Gastrocnemius medialis (tissue), 4 donors: ENCODE data around the gene TXNRD2. TPM values are rescaled to one million over a fixed set of nuclear protein-coding genes. Genes with fewer than 3 reads are reported as not detected.

Experiments used
- ATAC-seq, 2 donors: fragments of 150-250 bp; one replicate each; pipeline ENCODE4 v1.9.1; 2016
- DNase-seq, 2 donors: peaks; one replicate each; pipeline ENCODE4 v3.0.0-alpha.2; 2019
- H3K27ac ChIP-seq, 4 donors: fragments of 200-600 bp; sonication (generic); 1 replicate in 1 of 4; 2 replicates in 3 of 4; pipeline ENCODE4 v1.5.1; 2016 to 2018; ENCODE audit warnings: mild to moderate bottlenecking in 2 of 4, moderate library complexity in 1 of 4
- H3K27me3 ChIP-seq, 3 donors: fragments of 200-600 bp; sonication (generic) in 2 of 3; 1 replicate in 1 of 3; 2 replicates in 2 of 3; pipeline versions ENCODE4 v1.5.1 to v1.6.0; 2016 to 2019; ENCODE audit warnings: mild to moderate bottlenecking in 1 of 3, moderate library complexity in 1 of 3
- H3K36me3 ChIP-seq, 2 donors: fragments of 200-600 bp; sonication (generic) in 1 of 2; one replicate each; pipeline ENCODE4 v1.5.1; 2017 to 2018
- H3K4me1 ChIP-seq, 2 donors: fragments of 200-600 bp; sonication (generic) in 1 of 2; one replicate each; pipeline ENCODE4 v1.5.1; 2016 to 2017; ENCODE audit warnings: mild to moderate bottlenecking in 2 of 2
- H3K4me3 ChIP-seq, 4 donors: fragments of 200-600 bp; sonication (generic) in 3 of 4; 1 replicate in 1 of 4; 2 replicates in 3 of 4; pipeline ENCODE4 v1.5.1; 2016 to 2019; ENCODE audit warnings: mild to moderate bottlenecking in 2 of 4
- H3K9me3 ChIP-seq, 3 donors: fragments of 200-600 bp; sonication (generic) in 2 of 3; 1 replicate in 1 of 3; 2 replicates in 2 of 3; pipeline ENCODE4 v1.5.1; 2016 to 2019
- CTCF ChIP-seq, 5 experiments: fragments of 450-650 bp in 3 of 5; fragments of 200-600 bp in 2 of 5; sonication (generic) in 2 of 5; IDR thresholded peaks in 4 of 5; conservative IDR thresholded peaks in 1 of 5; 1 replicate in 4 of 5; 2 replicates in 1 of 5; pipeline ENCODE4 v1.5.1; 2016 to 2019; ENCODE audit warnings: antibody characterized with exemption in 5 of 5, mild to moderate bottlenecking in 3 of 5, moderate library complexity in 3 of 5
- POLR2A ChIP-seq, 2 donors: fragments of 450-650 bp; IDR thresholded peaks; one replicate each; pipeline ENCODE4 v1.6.1; 2017; ENCODE audit warnings: antibody characterized with exemption in 2 of 2, mild to moderate bottlenecking in 2 of 2, moderate library complexity in 2 of 2
- in situ Hi-C, 4 donors: fragments of 200-750 bp; cut with MboI; loops; one replicate each; pipeline versions ENCODE4 v1.15.0 to v1.8.0; 2017; ENCODE audit warnings: low sequenced_read_pairs in 4 of 4
- intact Hi-C: fragments of 100-400 bp; cut with DNase I; formaldehyde crosslinking; loops from one replicate; pipeline ENCODE4 v1.15.1; 2023; ENCODE audit warnings: low total_unique reads
- total RNA-seq, 4 donors: library from RNA; depleted of rRNA; stranded (reverse); fragments of >200 nt; gene quantifications; one replicate each; pipeline versions ENCODE4 v1.1.0 to v1.2.3, GENCODE V29; 2016

The TXNRD2 gene
- total RNA-seq, 4 donors from 2014 or later: 9.0 to 18.0 (median 14.4) TPM

GRCh38 chr22:19916941-19917340 lies 24.7 kb downstream of the TXNRD2 start:
- TF ChIP-seq POLR2A (IDR thresholded peaks at IDR 0.05) (no peak), CTCF (IDR thresholded peaks at IDR 0.05 in 4 of 5, conservative IDR thresholded peaks at IDR 0.05 in 1 of 5) (no peak)
- Histone ChIP-seq H3K4me1 (no peaks in the 10 kb centered on the region), H3K36me3 (peaks cover 0 to 54% of the 10 kb centered on the region in 2 donors), H3K27ac (peak overlapping the region; percentile 13 to 80 (median 70)), H3K9me3 (no peaks in the 10 kb centered on the region), H3K27me3 (no peaks in the 10 kb centered on the region), H3K4me3 (no peak overlapping the region)
- in situ Hi-C loops (no loop called here), intact Hi-C loops (loop anchor here (2.0 kb wide), 1 partner anchor 30 kb away; no protein-coding TSS in a partner anchor)
- ATAC-seq (no peak), DNase-seq (no peak)

- ATAC-seq: peak; percentile 68 to 89
- in situ Hi-C loops: no loop called here
- H3K36me3 ChIP-seq: peaks cover 0 to 54% of the 10 kb centered on the region in 2 donors
Measured at GRCh38 chr22:19916006-19916405, 25.6 kb downstream of the TXNRD2 start.

GRCh38 chr22:19915287-19915954 lies 26.2 kb downstream of the TXNRD2 start:
- Histone ChIP-seq H3K4me3 (no peak overlapping the region), H3K4me1 (no peaks in the 10 kb centered on the region), H3K27me3 (no peaks in the 10 kb centered on the region), H3K9me3 (no peaks in the 10 kb centered on the region), H3K36me3 (peaks cover 0 to 54% of the 10 kb centered on the region in 2 donors), H3K27ac (peak overlapping the region in 3 of 4 donors; percentile 62 to 80 (median 77))
- no peak for DNase-seq
- TF ChIP-seq POLR2A (IDR thresholded peaks at IDR 0.05) (no peak), CTCF (IDR thresholded peaks at IDR 0.05 in 4 of 5, conservative IDR thresholded peaks at IDR 0.05 in 1 of 5) (no peak)
- no peak for ATAC-seq
- in situ Hi-C loops (no loop called here), intact Hi-C loops (no loop called here)

More at GRCh38 chr22:19916006-19916405, 25.6 kb downstream of the TXNRD2 start:
- no peaks in the 10 kb centered on the region for H3K4me1 ChIP-seq
- H3K4me3 ChIP-seq: no peak overlapping the region
- H3K27me3 ChIP-seq: no peaks in the 10 kb centered on the region
- TF ChIP-seq CTCF (IDR thresholded peaks at IDR 0.05 in 4 of 5, conservative IDR thresholded peaks at IDR 0.05 in 1 of 5): no peak
- TF ChIP-seq POLR2A (IDR thresholded peaks at IDR 0.05): no peak
- peak overlapping the region in 3 of 4 donors; percentile 62 to 80 (median 77) for H3K27ac ChIP-seq
- DNase-seq: peak in 1 of 2 donors; percentile 84
- H3K9me3 ChIP-seq: no peaks in the 10 kb centered on the region
- intact Hi-C loops: loop anchor here (2.0 kb wide), 1 partner anchor 31 kb away; no protein-coding TSS in a partner anchor

GRCh38 chr22:19914201-19914943 lies 27.2 kb downstream of the TXNRD2 start:
- Histone ChIP-seq H3K4me3 (no peak overlapping the region), H3K4me1 (no peaks in the 10 kb centered on the region), H3K36me3 (peaks cover 0 to 54% of the 10 kb centered on the region in 2 donors), H3K27me3 (no peaks in the 10 kb centered on the region), H3K9me3 (no peaks in the 10 kb centered on the region), H3K27ac (no peak overlapping the region)
- no peak for DNase-seq
- in situ Hi-C loops: loop anchor here in 1 of 4 donors (5.0 kb wide), 1 partner anchor 182 kb away; no protein-coding TSS in a partner anchor
- ATAC-seq: no peak
- intact Hi-C loops: no loop called here
- no peak for TF ChIP-seq CTCF (IDR thresholded peaks at IDR 0.05 in 4 of 5, conservative IDR thresholded peaks at IDR 0.05 in 1 of 5)
- TF ChIP-seq POLR2A (IDR thresholded peaks at IDR 0.05): no peak
